HepG2 (cell line): Measurements from ENCODE around the gene MBD3. TPM values are rescaled to one million over a fixed set of nuclear protein-coding genes. Genes with fewer than 3 reads are reported as not detected.

Experiments used
- ATAC-seq: fragments of 200-7000 bp; cut with Tn5 transposase; 3 replicates; pipeline ENCODE4 v1.9.1; 2020; ENCODE audit warnings: mild to moderate bottlenecking, moderate library complexity
- Bru-seq: library from RNA; stranded (reverse); fragments of 400-500 nt; gene quantifications from one replicate; lab custom pipeline; 2021; lab: Mats Ljungman, UMichigan
- BruChase-seq, 2 experiments: library from RNA; stranded (reverse); fragments of 400-500 nt; gene quantifications; one replicate each; lab custom pipeline; 2021; lab: Mats Ljungman, UMichigan
- BruUV-seq: library from RNA; stranded (reverse); fragments of 400-500 nt; replicated peaks from 2 replicates; lab custom pipeline; 2021; lab: Mats Ljungman, UMichigan
- CTCF ChIA-PET: fragments of 300-600 bp; formaldehyde crosslinking; extraction: SDS; loops from one replicate; lab custom pipeline; 2021; ENCODE audit warnings: low total read pairs, inconsistent platforms, low intra/inter-chr PET ratio; lab: Yijun Ruan, JAX
- POLR2A ChIA-PET: fragments of 350-600 bp; sonication (Branson Sonifier 250); formaldehyde crosslinking; loops from one replicate; lab custom pipeline; 2020; ENCODE audit warnings: antibody characterized with exemption, inconsistent platforms; lab: Yijun Ruan, JAX
- DNase-seq: peaks from one replicate; pipeline ENCODE4 v3.0.0-alpha.2; 2015; ENCODE audit warnings: low spot score
- FAIRE-seq: peaks from 3 replicates; lab custom pipeline; 2011; peaks lifted over from hg19 to GRCh38; lab: Jason Lieb, UNC
- H2AFZ ChIP-seq: one replicate; pipeline ENCODE4 v1.6.1; 2011; ENCODE audit warnings: low read length, inconsistent platforms
- H3K27ac ChIP-seq: fragments of 300-600 bp; 3 replicates; pipeline ENCODE4 v1.8.0; 2011; ENCODE audit warnings: mixed run types, mild to moderate bottlenecking, mixed read lengths, low read length, inconsistent platforms; ENCODE audit not compliant: insufficient read depth; ENCODE audit errors: extremely low read length
- H3K27me3 ChIP-seq, 2 experiments: fragments of 200-600 bp in 1 of 2; 2 replicates in 1 of 2; 3 replicates in 1 of 2; pipeline versions ENCODE4 v1.6.0 to v1.8.0; 2011; ENCODE audit warnings: low read length in 2 of 2, mild to moderate bottlenecking in 2 of 2, moderate library complexity in 2 of 2, inconsistent platforms in 1 of 2; ENCODE audit not compliant: insufficient read depth in 2 of 2, control insufficient read depth in 1 of 2
- H3K36me3 ChIP-seq, 2 experiments: fragments of 200-600 bp in 1 of 2; replicated peaks in 1 of 2; 2 replicates in 1 of 2; 3 replicates in 1 of 2; pipeline versions ENCODE4 v1.5.1 to v1.8.0; 2011; ENCODE audit warnings: low read length in 2 of 2, inconsistent platforms in 1 of 2; ENCODE audit not compliant: insufficient read depth in 2 of 2, control insufficient read depth in 1 of 2
- H3K4me1 ChIP-seq: 2 replicates; pipeline ENCODE4 v1.5.1; 2012; ENCODE audit warnings: low read length, inconsistent platforms; ENCODE audit not compliant: insufficient read depth
- H3K4me2 ChIP-seq: 2 replicates; pipeline ENCODE4 v1.6.0; 2011; ENCODE audit warnings: low read depth, low read length, inconsistent platforms
- H3K4me3 ChIP-seq, 3 experiments: fragments of 200-600 bp in 1 of 3; sonication (generic), shearing (Covaris generic) in 1 of 3; replicated peaks in 1 of 3; 2 replicates each; pipeline ENCODE4 v1.5.1; 2011 to 2016; ENCODE audit warnings: low read length in 3 of 3, inconsistent platforms in 2 of 3, low read depth in 2 of 3, mild to moderate bottlenecking in 2 of 3, control low read depth in 1 of 3, mixed read lengths in 1 of 3; ENCODE audit not compliant: insufficient read depth in 1 of 3
- H3K79me2 ChIP-seq: one replicate; pipeline ENCODE4 v1.6.1; 2011; ENCODE audit warnings: low read length, inconsistent platforms; ENCODE audit not compliant: insufficient read depth
- H3K9ac ChIP-seq: 2 replicates; pipeline ENCODE4 v1.6.0; 2011; ENCODE audit warnings: mild to moderate bottlenecking, low read depth, low read length, inconsistent platforms; ENCODE audit not compliant: insufficient read depth
- H3K9me3 ChIP-seq: 2 replicates; pipeline ENCODE4 v1.5.1; 2012; ENCODE audit warnings: mild to moderate bottlenecking, low read length
- H4K20me1 ChIP-seq: 2 replicates; pipeline ENCODE4 v1.6.0; 2011; ENCODE audit warnings: inconsistent platforms, mild to moderate bottlenecking, low read length, moderate library complexity; ENCODE audit not compliant: insufficient read depth
- IRX3 ChIP-seq: sonication (generic); formaldehyde crosslinking; IDR thresholded peaks from 2 replicates; pipeline ENCODE4 v1.8.1; 2023; ENCODE audit warnings: mild to moderate bottlenecking, low read depth, missing genetic modification reagents, borderline replicate concordance
- JUND ChIP-seq: sonication (generic); formaldehyde crosslinking; IDR thresholded peaks from 2 replicates; pipeline ENCODE4 v1.8.0; 2022; ENCODE audit warnings: mild to moderate bottlenecking, missing genetic modification reagents
- MED1 ChIP-seq: sonication (generic); formaldehyde crosslinking; IDR thresholded peaks from 2 replicates; pipeline ENCODE4 v1.4.0; 2020; ENCODE audit warnings: missing genetic modification reagents
- NFIC ChIP-seq: IDR thresholded peaks from 2 replicates; pipeline ENCODE4 v1.6.1; 2012; ENCODE audit warnings: mild to moderate bottlenecking, low read length, inconsistent platforms
- NFYC ChIP-seq: IDR thresholded peaks from 2 replicates; pipeline ENCODE4 v1.6.1; 2016; ENCODE audit warnings: missing genetic modification reagents, missing compliant biosample characterization
- NRL ChIP-seq: sonication (generic); formaldehyde crosslinking; IDR thresholded peaks from 2 replicates; pipeline ENCODE4 v1.5.0; 2020; ENCODE audit warnings: missing genetic modification reagents, mild to moderate bottlenecking, moderate library complexity, borderline replicate concordance
- PAXIP1 ChIP-seq: sonication (generic); formaldehyde crosslinking; conservative IDR thresholded peaks from 2 replicates; pipeline ENCODE4 v1.4.0; 2020; ENCODE audit warnings: mild to moderate bottlenecking, missing genetic modification reagents, moderate library complexity
- RBM22 ChIP-seq: fragments of 200-400 bp; formaldehyde crosslinking; optimal IDR thresholded peaks from 2 replicates; pipeline ENCODE3; 2017; ENCODE audit warnings: mild to moderate bottlenecking, low read length, moderate library complexity
- SAP130 ChIP-seq: IDR thresholded peaks from 2 replicates; pipeline ENCODE4 v1.6.1; 2016; ENCODE audit warnings: low read depth
- TBX2 ChIP-seq: sonication (generic); formaldehyde crosslinking; IDR thresholded peaks from 2 replicates; pipeline ENCODE4 v1.5.0; 2020; ENCODE audit warnings: missing genetic modification reagents, mild to moderate bottlenecking, borderline replicate concordance
- ZNF331 ChIP-seq: sonication (generic); formaldehyde crosslinking; IDR thresholded peaks from 2 replicates; pipeline ENCODE4 v1.4.0; 2020; ENCODE audit warnings: missing genetic modification reagents
- ZNF567 ChIP-seq: sonication (generic); formaldehyde crosslinking; IDR thresholded peaks from 2 replicates; pipeline ENCODE4 v1.8.1; 2023; ENCODE audit warnings: mild to moderate bottlenecking, missing genetic modification reagents, borderline replicate concordance
- ZNF572 ChIP-seq: sonication (generic); formaldehyde crosslinking; IDR thresholded peaks from 2 replicates; pipeline ENCODE4 v1.5.1; 2020; ENCODE audit warnings: mild to moderate bottlenecking, missing genetic modification reagents
- ZSCAN31 ChIP-seq: sonication (generic); formaldehyde crosslinking; IDR thresholded peaks from 2 replicates; pipeline ENCODE4 v1.5.0; 2020; ENCODE audit warnings: low read depth, mild to moderate bottlenecking, missing genetic modification reagents
- WGBS: methylation state at CpG from one replicate; pipeline ENCODE4 v1.1.6; 2017; ENCODE audit warnings: low lambda C conversion rate; 5-methylcytosine and 5-hydroxymethylcytosine counted together
- in situ Hi-C: cut with HindIII; loops from 2 replicates; pipeline ENCODE4 v1.10.0; 2017; ENCODE audit warnings: low pct_unique_long_range_greater_than_20kb; ENCODE audit not compliant: extremely low pct_ligation_motif_present
- intact Hi-C: fragments of 100-400 bp; cut with micrococcal nuclease; formaldehyde crosslinking; loops from one replicate; pipeline ENCODE4 v1.10.0; 2022; ENCODE audit not compliant: unreplicated experiment
- long read RNA-seq, 2 experiments: library from RNA in 1 of 2; library from polyadenylated mRNA in 1 of 2; stranded (forward) in 1 of 2; unstranded in 1 of 2; transcript quantifications; one replicate each; pipeline ENCODE4 v2.0.0, GENCODE V29; 2019 to 2022
- polyA minus RNA-seq, 3 experiments: library from RNA; depleted of rRNA, polyadenylated mRNA; stranded (reverse); fragments of >200 nt; gene quantifications; 2 replicates each; pipeline ENCODE4 v1.2.3, GENCODE V29; 2011; ENCODE audit warnings: low replicate concordance in 1 of 3
- polyA plus RNA-seq, 8 experiments: library from polyadenylated mRNA; depleted of rRNA in 3 of 8; stranded (reverse) in 7 of 8; unstranded in 1 of 8; fragments of >200 nt; fragmentation: Illumina TruSeq in 4 of 8; extraction: Trizol in 4 of 8; gene quantifications; 2 replicates each; pipeline versions ENCODE4 v1.2.1 to v1.2.3, GENCODE V29; 2011 to 2016; ENCODE audit warnings: low read depth in 4 of 8, missing spikeins in 1 of 8, mixed read lengths in 1 of 8; ENCODE audit not compliant: insufficient read depth in 1 of 8
- total RNA-seq, 5 experiments: library from RNA; depleted of rRNA; stranded (reverse); fragments of >200 nt; fragmentation: Illumina TruSeq; extraction: Trizol; gene quantifications; 2 replicates each; pipeline ENCODE4 v1.2.3, GENCODE V29; 2016; ENCODE audit warnings: low read depth in 1 of 5

MBD3 gene
- total RNA-seq (2016; rRNA removed; fragmentation: Illumina TruSeq; extraction: Trizol) (58.9 and 76.9 TPM in 2 replicates), polyA plus RNA-seq (2011; rRNA removed) (21.2 and 32.4 TPM in 2 replicates), polyA minus RNA-seq (2011; rRNA and poly(A)+ RNA removed; ENCODE audit: low replicate concordance) (65.5 and 79.2 TPM in 2 replicates), Bru-seq, nascent RNA (percentile 54 among the genes with signal in this experiment), BruChase-seq, experiment 1, labeled RNA remaining after a 6-hour chase (percentile 86 among the genes with signal in this experiment), BruChase-seq, experiment 2, labeled RNA remaining after a 2-hour chase (percentile 74 among the genes with signal in this experiment)
- 18.4 and 19.5 TPM in 2 replicates for total RNA-seq (2016; cell fraction: cytosol; rRNA removed; fragmentation: Illumina TruSeq; extraction: Trizol; ENCODE audit: low read depth)
- total RNA-seq (2016; cell fraction: insoluble cytoplasmic fraction; rRNA removed; fragmentation: Illumina TruSeq; extraction: Trizol), result 59.4 and 81.3 TPM in 2 replicates
- total RNA-seq (2016; cell fraction: membrane; rRNA removed; fragmentation: Illumina TruSeq; extraction: Trizol), result 58.1 and 59.8 TPM in 2 replicates
- 37.4 and 41.1 TPM in 2 replicates for total RNA-seq (2016; cell fraction: nucleus; rRNA removed; fragmentation: Illumina TruSeq; extraction: Trizol)
- 25.5 and 43.1 TPM in 2 replicates for polyA plus RNA-seq (2011; cell fraction: cytosol; rRNA removed)
- polyA plus RNA-seq (2011; cell fraction: nucleus; rRNA removed), result 88.4 and 96.9 TPM in 2 replicates
- 21.4 and 34.5 TPM in 2 replicates for polyA plus RNA-seq (2012)
- 19.9 and 20.7 TPM in 2 replicates for polyA plus RNA-seq (2016; cell fraction: cytosol; fragmentation: Illumina TruSeq; extraction: Trizol; ENCODE audit: low read depth)
- 57.2 and 62.2 TPM in 2 replicates for polyA plus RNA-seq (2016; cell fraction: insoluble cytoplasmic fraction; fragmentation: Illumina TruSeq; extraction: Trizol; ENCODE audit: low read depth)
- 39.6 and 43.3 TPM in 2 replicates for polyA plus RNA-seq (2016; cell fraction: membrane; fragmentation: Illumina TruSeq; extraction: Trizol; ENCODE audit: low read depth)
- polyA plus RNA-seq (2016; cell fraction: nucleus; fragmentation: Illumina TruSeq; extraction: Trizol; ENCODE audit: insufficient read depth, low read depth), result 100 and 109 TPM in 2 replicates
- 29.4 and 32.5 TPM in 2 replicates for polyA minus RNA-seq (2011; cell fraction: cytosol; rRNA and poly(A)+ RNA removed)
- polyA minus RNA-seq (2011; cell fraction: nucleus; rRNA and poly(A)+ RNA removed), result 20.1 and 22.0 TPM in 2 replicates
- long read RNA-seq, experiment 1, partial matches to known transcripts, result 4 of 23 reads
- long read RNA-seq, experiment 1, other reads (novel, unspliced or antisense), result 18 of 23 reads
- long read RNA-seq, experiment 2, full-length matches to known transcripts, result 64 of 257 reads
- long read RNA-seq, experiment 2, partial matches to known transcripts, result 187 of 257 reads
- long read RNA-seq, experiment 2, other reads (novel, unspliced or antisense), result 6 of 257 reads

- in situ Hi-C loops, result no loop called here
- TF ChIP-seq NFYC, result peak; percentile 65
- TF ChIP-seq ZNF572 (CRISPR knock-in tag), result 0 out of 2 replicates have a peak, but pooled peaks have one; percentile 46
- TF ChIP-seq TBX2, result 0 out of 2 replicates have a peak, but pooled peaks have one; percentile 38
- 0 out of 2 replicates have a peak, but pooled peaks have one; percentile 38 for TF ChIP-seq SAP130
- TF ChIP-seq RBM22, result peak; percentile 57
- no peak for TF ChIP-seq MED1 (CRISPR knock-in tag)
- no peak for TF ChIP-seq ZNF331 (CRISPR knock-in tag)
- TF ChIP-seq JUND, result no peak
- TF ChIP-seq ZNF567 (CRISPR knock-in tag), result 0 out of 2 replicates have a peak, but pooled peaks have one; percentile 48
- peak; percentile 41; the same call in 1 of the 2 replicates for TF ChIP-seq NRL
- TF ChIP-seq ZSCAN31 (CRISPR knock-in tag), result 0 out of 2 replicates have a peak, but pooled peaks have one; percentile 13
- TF ChIP-seq IRX3, result 0 out of 2 replicates have a peak, but pooled peaks have one; percentile 41
- no peak for TF ChIP-seq NFIC
- 0 out of 2 replicates have a peak, but pooled peaks have one; percentile 19 for TF ChIP-seq PAXIP1 (CRISPR knock-in tag)
Measured at GRCh38 chr19:1592755-1593500, at the start of gene MBD3. MBD3 (minus strand) TSS chr19:1592865; CDS start chr19:1592631, 234 bp downstream.

More at GRCh38 chr19:1592755-1593500, at the start of gene MBD3:
- Histone ChIP-seq H3K4me3 (peak within 1 kb of the TSS; percentile 72 to 90 (median 83)), H3K79me2 (peaks cover 29% of the 10 kb centered on the region), H3K27ac (peak within 1 kb of the TSS; percentile 99), H3K4me2 (peak within 1 kb of the TSS; percentile 95), H3K36me3 (peaks cover 6 to 16% of the 10 kb centered on the region in 2 experiments), H2AFZ (no peak within 1 kb of the TSS), H3K9me3 (no peaks in the 10 kb centered on the region), H3K27me3 (no peaks in the 10 kb centered on the region; a peak in 1 of 5 replicates), H3K4me1 (peaks cover 41% of the 10 kb centered on the region), H3K9ac (peak within 1 kb of the TSS; percentile 100), H4K20me1 (no peaks in the 10 kb centered on the region)
- FAIRE-seq, result no peak
- ATAC-seq, result peak; percentile 69
- ChIA-PET CTCF (no interaction called here), POLR2A (interaction anchor here (0.6 to 2.6 kb wide), 5 partner anchors 10 to 298 kb away, joined by 3 to 22 read pairs (median 5); partner anchors contain the start of gene UQCR11)
- intact Hi-C loops, result loop anchor here (10.0 kb wide), 1 partner anchor 48 kb away; no protein-coding TSS in a partner anchor
- DNase-seq, result peak; percentile 81
- BruUV-seq, result no TSS peak
- 54% methylated on average over 16 of the region's 68 CpGs for WGBS
